NT2/D1 (cell line): Measurements from ENCODE around the gene DDX1.

Experiments
- DNase-seq: peaks from one replicate; pipeline ENCODE4 v3.0.0-alpha.2; 2011; ENCODE audit warnings: low read depth, low spot score
- H3K27me3 ChIP-seq: 2 replicates; pipeline ENCODE4 v1.6.0; 2011; ENCODE audit warnings: mild to moderate bottlenecking; ENCODE audit not compliant: insufficient read length, insufficient read depth
- H3K36me3 ChIP-seq: 2 replicates; pipeline ENCODE4 v1.6.1; 2011; ENCODE audit warnings: mild to moderate bottlenecking, low read length, mixed read lengths; ENCODE audit not compliant: insufficient read depth, insufficient read length
- H3K4me1 ChIP-seq: 2 replicates; pipeline ENCODE4 v1.5.1; 2011; ENCODE audit not compliant: insufficient read depth, insufficient read length
- H3K4me3 ChIP-seq: 2 replicates; pipeline ENCODE4 v1.5.1; 2011; ENCODE audit warnings: low read depth; ENCODE audit not compliant: insufficient read length
- H3K9ac ChIP-seq: 2 replicates; pipeline ENCODE4 v1.6.0; 2011; ENCODE audit warnings: low read depth; ENCODE audit not compliant: insufficient read length
- H3K9me3 ChIP-seq: 2 replicates; pipeline ENCODE4 v1.5.1; 2011; ENCODE audit warnings: mild to moderate bottlenecking, low read length; ENCODE audit not compliant: insufficient read depth
- SUZ12 ChIP-seq: IDR thresholded peaks from 2 replicates; pipeline ENCODE4 v1.6.1; 2011; ENCODE audit not compliant: insufficient read length, insufficient read depth; ENCODE audit errors: extremely low read depth
- YY1 ChIP-seq: IDR thresholded peaks from 2 replicates; pipeline ENCODE4 v1.6.1; 2011; ENCODE audit not compliant: insufficient read length, insufficient read depth
- ZNF274 ChIP-seq: IDR thresholded peaks from 2 replicates; pipeline ENCODE4 v1.6.1; 2011; ENCODE audit warnings: mild to moderate bottlenecking, low read depth, low read length

The DDX1 gene

DNA sequence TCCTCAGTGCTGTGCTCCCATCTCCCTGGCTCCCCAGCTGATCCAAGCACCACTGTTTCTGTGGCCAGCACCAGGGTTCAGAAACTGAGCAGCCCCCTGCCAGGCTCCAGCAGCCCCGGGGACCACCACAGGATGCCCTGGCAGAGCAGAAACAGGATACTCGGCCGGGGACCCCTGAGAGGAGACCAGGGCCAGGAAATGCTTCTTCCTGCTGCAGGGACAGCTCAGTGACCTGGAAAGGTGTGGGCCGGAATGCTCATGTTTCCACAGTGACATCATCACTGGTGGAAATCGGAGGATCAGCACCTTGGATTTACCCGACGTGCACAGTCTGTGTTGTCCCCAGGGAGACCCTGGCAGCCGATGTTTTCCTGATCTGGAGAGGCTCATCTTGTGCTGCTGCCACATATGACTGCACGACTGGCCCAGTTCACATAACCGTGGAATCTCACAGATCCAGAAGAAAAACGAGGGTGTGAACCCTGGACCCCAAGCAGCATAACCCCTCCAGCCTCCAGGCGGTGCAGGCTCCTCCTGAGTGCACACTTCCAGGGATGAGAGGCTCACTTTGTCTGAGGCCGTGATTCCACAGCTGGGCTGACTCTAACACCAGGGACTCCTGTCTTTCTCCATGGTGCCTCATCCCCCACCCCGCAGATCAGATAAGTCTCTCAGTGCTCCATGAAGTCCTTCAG lies 58.0 kb downstream of the DDX1 start:
- Histone ChIP-seq H3K36me3 (no peaks in the 10 kb centered on the region), H3K27me3 (no peaks in the 10 kb centered on the region), H3K4me3 (no peak overlapping the region), H3K4me1 (peaks cover 4% of the 10 kb centered on the region), H3K9me3 (no peaks in the 10 kb centered on the region), H3K9ac (no peak overlapping the region)
- TF ChIP-seq ZNF274 (no peak), YY1 (no peak), SUZ12 (no peak)
- DNase-seq, result no peak

- no peaks in the 10 kb centered on the region for H3K9me3 ChIP-seq
- peaks cover 4% of the 10 kb centered on the region for H3K4me1 ChIP-seq
- no peak overlapping the region for H3K4me3 ChIP-seq
- no peaks in the 10 kb centered on the region for H3K36me3 ChIP-seq
- no peak for DNase-seq
- H3K9ac ChIP-seq, result no peak overlapping the region
- no peak for TF ChIP-seq SUZ12
- no peak for TF ChIP-seq YY1
- no peak for TF ChIP-seq ZNF274
- H3K27me3 ChIP-seq, result no peaks in the 10 kb centered on the region
Observed at GRCh38 chr2:15650616-15651366, 59.1 kb downstream of the DDX1 start.

DNA sequence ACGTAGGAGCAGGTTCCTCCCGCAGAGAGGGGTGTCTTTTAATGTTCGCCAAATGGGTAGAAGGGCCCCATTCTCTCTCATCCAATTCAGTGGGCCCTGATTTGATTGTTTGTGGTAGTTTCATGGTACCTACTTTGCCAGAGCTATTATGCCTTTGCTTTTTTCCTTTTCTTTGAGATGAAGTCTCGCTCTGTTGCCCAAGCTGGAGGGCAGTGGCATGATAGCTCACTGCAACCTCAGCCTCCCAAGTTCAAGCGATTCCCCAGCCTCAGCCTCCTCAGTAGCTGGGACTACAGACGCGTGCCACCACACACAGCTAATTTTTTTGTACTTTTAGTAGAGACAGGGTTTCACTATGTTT lies 59.7 kb downstream of the DDX1 start:
- no peaks in the 10 kb centered on the region for H3K9me3 ChIP-seq
- H3K36me3 ChIP-seq, result no peaks in the 10 kb centered on the region
- peaks cover 4% of the 10 kb centered on the region for H3K4me1 ChIP-seq
- TF ChIP-seq YY1, result no peak
- TF ChIP-seq SUZ12, result no peak
- TF ChIP-seq ZNF274, result no peak
- H3K4me3 ChIP-seq, result no peak overlapping the region
- no peak overlapping the region for H3K9ac ChIP-seq
- DNase-seq, result no peak
- H3K27me3 ChIP-seq, result no peaks in the 10 kb centered on the region

GRCh38 chr2:15652252-15652651 lies 60.6 kb downstream of the DDX1 start:
- Histone ChIP-seq H3K36me3 (no peaks in the 10 kb centered on the region), H3K4me3 (no peak overlapping the region), H3K27me3 (no peaks in the 10 kb centered on the region), H3K9ac (no peak overlapping the region), H3K4me1 (peaks cover 4% of the 10 kb centered on the region), H3K9me3 (no peaks in the 10 kb centered on the region)
- TF ChIP-seq ZNF274 (no peak), SUZ12 (no peak), YY1 (no peak)
- DNase-seq, result no peak

DNA sequence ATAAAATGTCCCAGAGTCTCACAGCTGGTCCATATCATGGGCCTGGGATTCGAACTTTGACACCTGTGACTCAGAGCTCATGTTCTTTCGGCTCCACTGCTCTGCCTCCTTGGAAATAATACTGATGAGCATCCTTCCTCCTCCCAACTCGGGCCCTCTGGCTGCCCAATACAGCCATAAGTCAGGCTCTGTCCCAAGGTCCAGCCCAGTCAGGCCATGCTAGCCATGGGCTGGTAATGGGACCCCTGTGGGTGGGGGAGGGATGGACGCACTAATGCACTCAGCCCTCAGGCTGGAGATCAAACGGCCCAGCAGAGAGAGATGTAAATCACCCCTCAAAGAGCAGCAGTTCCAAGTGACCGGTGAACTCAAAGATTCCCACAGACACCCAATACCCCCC lies 61.1 kb downstream of the DDX1 start:
- H3K4me3 ChIP-seq, result no peak overlapping the region
- H3K36me3 ChIP-seq, result no peaks in the 10 kb centered on the region
- no peak for TF ChIP-seq YY1
- no peaks in the 10 kb centered on the region for H3K9me3 ChIP-seq
- no peak overlapping the region for H3K9ac ChIP-seq
- DNase-seq, result no peak
- H3K27me3 ChIP-seq, result no peaks in the 10 kb centered on the region
- H3K4me1 ChIP-seq, result peaks cover 4% of the 10 kb centered on the region

- Histone ChIP-seq H3K4me1 (peaks cover 4% of the 10 kb centered on the region), H3K27me3 (no peaks in the 10 kb centered on the region)
Observed at GRCh38 chr2:15653806-15654726, 62.4 kb downstream of the DDX1 start.

GRCh38 chr2:15654727-15655073 lies 63.0 kb downstream of the DDX1 start:
- DNase-seq, result no peak
- H3K4me3 ChIP-seq, result no peak overlapping the region
- no peaks in the 10 kb centered on the region for H3K9me3 ChIP-seq
- H3K36me3 ChIP-seq, result no peaks in the 10 kb centered on the region
- no peaks in the 10 kb centered on the region for H3K27me3 ChIP-seq
- TF ChIP-seq SUZ12 (no peak), YY1 (no peak), ZNF274 (no peak)
- peaks cover 4% of the 10 kb centered on the region for H3K4me1 ChIP-seq
- no peak overlapping the region for H3K9ac ChIP-seq

More at GRCh38 chr2:15653806-15654726, 62.4 kb downstream of the DDX1 start:
- TF ChIP-seq ZNF274, result no peak
- no peak for TF ChIP-seq SUZ12
- TF ChIP-seq YY1, result no peak
- Histone ChIP-seq H3K9ac (no peak overlapping the region), H3K9me3 (no peaks in the 10 kb centered on the region), H3K36me3 (no peaks in the 10 kb centered on the region), H3K4me3 (no peak overlapping the region)
- DNase-seq, result no peak
